ENCODE data around the gene KICS2. TPM values are rescaled to one million over a fixed set of nuclear protein-coding genes. Genes with fewer than 3 reads are reported as not detected.
"Not testable (repeated sequence)": the region's sequence is repeated elsewhere in the genome, so short reads cannot be mapped to it uniquely, and the experiment has no call there.

KICS2 gene
- total RNA-seq, 1 donor from 2014 or later = 3.9 TPM

DNA sequence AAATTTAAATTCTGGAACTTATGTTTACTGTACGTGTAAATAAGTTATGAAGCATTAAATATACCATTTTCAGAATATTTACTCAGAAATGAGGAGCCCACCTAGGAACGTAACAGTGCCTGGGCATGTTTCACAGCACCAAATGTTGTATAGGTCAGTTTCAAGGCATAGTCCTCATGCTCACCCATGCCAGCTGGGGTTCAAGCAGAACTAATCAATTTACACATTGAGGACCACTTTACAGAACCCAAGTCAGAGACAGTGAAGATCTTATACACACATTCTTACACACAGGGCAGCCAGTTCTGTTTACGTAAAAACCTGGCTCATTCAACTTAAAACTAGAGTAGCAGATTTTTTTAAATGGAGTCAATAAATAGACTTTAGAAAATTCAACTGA lies 2.0 kb downstream of the KICS2 start:
- no peak for DNase-seq (ENCODE audit: low spot score)
- no peaks in the 10 kb centered on the region for H3K9me3 ChIP-seq (ENCODE audit: low read depth)
- no peaks in the 10 kb centered on the region for H3K9me3 Mint-ChIP-seq
- H3K4me1 ChIP-seq = peaks cover 7% of the 10 kb centered on the region
- H3K27me3 ChIP-seq = no peaks in the 10 kb centered on the region
- peaks cover 8% of the 10 kb centered on the region for H3K79me2 ChIP-seq (ENCODE audit: low read depth)
- H3K27me3 Mint-ChIP-seq (ENCODE audit: insufficient read depth, low read depth) = peaks cover 3% of the 10 kb centered on the region
- H3K36me3 Mint-ChIP-seq = no peaks in the 10 kb centered on the region
- H3K27ac ChIP-seq = no peak overlapping the region
- TF ChIP-seq EZH2phosphoT487 (IDR thresholded peaks at IDR 0.05) (no peak), EZH2 (IDR thresholded peaks at IDR 0.05) (no peak)
- H3F3A ChIP-seq (ENCODE audit: low read depth) = peaks cover 14% of the 10 kb centered on the region
- no peaks in the 10 kb centered on the region for H3K36me3 ChIP-seq
- H3K4me3 ChIP-seq = no peak overlapping the region
- H3K9ac ChIP-seq = no peak overlapping the region
- H3K27ac Mint-ChIP-seq = no peak overlapping the region
- no peak overlapping the region for H3K4me2 ChIP-seq
- H2AFZ ChIP-seq (replicated peaks) = no peak overlapping the region
- no peaks in the 10 kb centered on the region for H4K20me1 ChIP-seq (ENCODE audit: low read depth)
- H3K4me1 Mint-ChIP-seq = peaks cover 14% of the 10 kb centered on the region
- no peak overlapping the region for H3K4me3 Mint-ChIP-seq

DNA sequence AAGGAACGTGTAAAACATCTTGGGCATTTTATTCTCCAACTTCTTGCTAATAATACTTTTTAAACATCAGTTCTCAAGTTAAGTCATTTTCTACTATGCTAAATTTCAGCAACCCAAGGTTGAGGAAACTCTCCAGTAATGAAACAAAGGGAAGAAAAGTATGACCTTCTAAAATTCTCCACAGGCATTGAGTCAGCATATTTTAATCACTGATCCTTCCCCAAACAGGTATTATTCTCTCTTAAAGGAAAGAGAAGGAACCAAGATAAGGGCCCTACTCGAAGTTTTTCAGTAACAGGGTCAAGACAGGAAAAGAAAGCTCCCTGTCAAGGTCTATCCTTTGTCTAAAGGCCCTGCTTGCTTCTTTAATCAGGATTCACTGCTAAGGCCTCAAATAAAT lies 3.0 kb downstream of the KICS2 start:
- H3K79me2 ChIP-seq (ENCODE audit: low read depth) = peaks cover 8% of the 10 kb centered on the region
- Mint-ChIP-seq H3K4me1 (peaks cover 14% of the 10 kb centered on the region), H3K36me3 (no peaks in the 10 kb centered on the region), H3K27ac (no peak overlapping the region), H3K27me3 (ENCODE audit: insufficient read depth, low read depth) (peaks cover 3% of the 10 kb centered on the region), H3K4me3 (no peak overlapping the region), H3K9me3 (no peaks in the 10 kb centered on the region)
- no peak overlapping the region for H2AFZ ChIP-seq (replicated peaks)
- no peak overlapping the region for H3K4me3 ChIP-seq
- no peak overlapping the region for H3K27ac ChIP-seq
- H3F3A ChIP-seq (ENCODE audit: low read depth) = peaks cover 14% of the 10 kb centered on the region
- H3K27me3 ChIP-seq = no peaks in the 10 kb centered on the region
- no peaks in the 10 kb centered on the region for H3K9me3 ChIP-seq (ENCODE audit: low read depth)
- no peak overlapping the region for H3K9ac ChIP-seq
- no peak overlapping the region for H3K4me2 ChIP-seq
- H3K4me1 ChIP-seq = peaks cover 7% of the 10 kb centered on the region
- no peaks in the 10 kb centered on the region for H3K36me3 ChIP-seq
- TF ChIP-seq EZH2phosphoT487 (IDR thresholded peaks at IDR 0.05) = no peak
- TF ChIP-seq EZH2 (IDR thresholded peaks at IDR 0.05) = no peak
- TF ChIP-seq, protein P1, sequence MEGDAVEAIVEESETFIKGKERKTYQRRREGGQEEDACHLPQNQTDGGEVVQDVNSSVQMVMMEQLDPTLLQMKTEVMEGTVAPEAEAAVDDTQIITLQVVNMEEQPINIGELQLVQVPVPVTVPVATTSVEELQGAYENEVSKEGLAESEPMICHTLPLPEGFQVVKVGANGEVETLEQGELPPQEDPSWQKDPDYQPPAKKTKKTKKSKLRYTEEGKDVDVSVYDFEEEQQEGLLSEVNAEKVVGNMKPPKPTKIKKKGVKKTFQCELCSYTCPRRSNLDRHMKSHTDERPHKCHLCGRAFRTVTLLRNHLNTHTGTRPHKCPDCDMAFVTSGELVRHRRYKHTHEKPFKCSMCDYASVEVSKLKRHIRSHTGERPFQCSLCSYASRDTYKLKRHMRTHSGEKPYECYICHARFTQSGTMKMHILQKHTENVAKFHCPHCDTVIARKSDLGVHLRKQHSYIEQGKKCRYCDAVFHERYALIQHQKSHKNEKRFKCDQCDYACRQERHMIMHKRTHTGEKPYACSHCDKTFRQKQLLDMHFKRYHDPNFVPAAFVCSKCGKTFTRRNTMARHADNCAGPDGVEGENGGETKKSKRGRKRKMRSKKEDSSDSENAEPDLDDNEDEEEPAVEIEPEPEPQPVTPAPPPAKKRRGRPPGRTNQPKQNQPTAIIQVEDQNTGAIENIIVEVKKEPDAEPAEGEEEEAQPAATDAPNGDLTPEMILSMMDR (IDR thresholded peaks at IDR 0.05) = no peak
- no peak for DNase-seq (ENCODE audit: low spot score)
- H4K20me1 ChIP-seq (ENCODE audit: low read depth) = no peaks in the 10 kb centered on the region

DNA sequence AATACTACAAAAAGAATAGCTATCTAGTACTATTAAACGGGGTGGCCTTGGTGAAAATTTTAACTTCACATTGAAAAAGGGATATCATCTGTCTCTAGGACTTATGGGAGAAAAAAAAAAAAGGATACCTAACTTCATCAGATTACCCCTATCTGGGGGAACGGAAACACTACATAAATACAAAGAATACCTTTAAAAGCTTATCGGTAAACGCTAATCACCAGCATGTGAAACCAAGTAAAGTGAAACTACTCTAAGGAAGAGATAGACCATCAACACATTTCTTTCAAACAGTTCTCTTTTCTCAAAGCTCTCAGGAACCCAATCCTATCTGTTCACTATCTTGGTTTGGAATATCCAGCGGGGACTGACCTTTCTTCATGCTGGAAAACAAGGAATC lies 3.5 kb downstream of the KICS2 start:
- Mint-ChIP-seq H3K4me3 (no peak overlapping the region), H3K27ac (no peak overlapping the region), H3K36me3 (no peaks in the 10 kb centered on the region)

DNA sequence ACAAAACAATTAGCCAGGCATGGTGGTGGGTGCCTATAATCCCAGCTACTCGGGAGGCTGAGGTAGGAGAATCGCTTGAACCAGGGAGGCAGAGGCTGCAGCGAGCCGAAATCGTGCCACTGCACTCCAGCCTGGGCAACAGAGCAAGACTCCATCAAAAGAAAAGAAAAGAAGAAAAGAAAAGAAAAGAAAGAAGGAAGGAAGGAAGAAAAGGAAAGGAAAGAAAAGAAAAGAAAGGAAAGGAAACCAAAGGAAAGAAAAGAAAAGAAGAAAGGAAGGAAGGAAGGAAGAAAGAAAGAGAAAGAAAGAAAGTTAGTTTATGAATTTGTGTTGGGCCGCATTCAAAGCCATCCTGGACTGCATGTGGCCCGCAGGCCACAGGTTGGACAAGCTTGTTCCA lies 4.5 kb downstream of the KICS2 start:
- not testable (repeated sequence) for H3K27me3 ChIP-seq; H3K36me3 Mint-ChIP-seq; H3K27me3 Mint-ChIP-seq (ENCODE audit: insufficient read depth, low read depth)

More for the DNA sequence above, 3.5 kb downstream of the KICS2 start:
- Histone ChIP-seq H2AFZ (replicated peaks) (no peak overlapping the region), H3K79me2 (ENCODE audit: low read depth) (peaks cover 8% of the 10 kb centered on the region), H3K27ac (no peak overlapping the region), H3K4me1 (peaks cover 7% of the 10 kb centered on the region), H3F3A (ENCODE audit: low read depth) (peaks cover 14% of the 10 kb centered on the region), H3K4me3 (no peak overlapping the region), H3K9me3 (ENCODE audit: low read depth) (no peaks in the 10 kb centered on the region), H4K20me1 (ENCODE audit: low read depth) (no peaks in the 10 kb centered on the region), H3K27me3 (no peaks in the 10 kb centered on the region), H3K9ac (no peak overlapping the region), H3K36me3 (no peaks in the 10 kb centered on the region), H3K4me2 (no peak overlapping the region)
- no peak for DNase-seq (ENCODE audit: low spot score)
- Mint-ChIP-seq H3K4me1 (peaks cover 14% of the 10 kb centered on the region), H3K9me3 (no peaks in the 10 kb centered on the region), H3K27me3 (ENCODE audit: insufficient read depth, low read depth) (peaks cover 3% of the 10 kb centered on the region)
- TF ChIP-seq EZH2 (IDR thresholded peaks at IDR 0.05) (no peak), EZH2phosphoT487 (IDR thresholded peaks at IDR 0.05) (no peak)
- TF ChIP-seq, protein P1 (IDR thresholded peaks at IDR 0.05) = no peak

More for the DNA sequence above, 4.5 kb downstream of the KICS2 start:
- not testable (repeated sequence) for H3K4me3 Mint-ChIP-seq; H2AFZ ChIP-seq (replicated peaks); H3K79me2 ChIP-seq (ENCODE audit: low read depth); DNase-seq (ENCODE audit: low spot score); H3K9me3 ChIP-seq (ENCODE audit: low read depth); H3K9me3 Mint-ChIP-seq; H4K20me1 ChIP-seq (ENCODE audit: low read depth); H3K4me3 ChIP-seq; H3K36me3 ChIP-seq; H3K4me1 ChIP-seq; H3K4me2 ChIP-seq; H3K27ac ChIP-seq; H3K27ac Mint-ChIP-seq; H3K9ac ChIP-seq
- peaks cover 13% of the 10 kb centered on the region for H3F3A ChIP-seq (ENCODE audit: low read depth)
- peaks cover 14% of the 10 kb centered on the region for H3K4me1 Mint-ChIP-seq

All from neural progenitor cell (in vitro differentiated cells).